HCT116 (cell line): Measurements from ENCODE around the gene TTLL11. TPM values are rescaled to one million over a fixed set of nuclear protein-coding genes. Genes with fewer than 3 reads are reported as not detected.

ENCODE experiments used
- ATAC-seq: fragments of 200-7000 bp; cut with Tn5 transposase; 2 replicates; pipeline ENCODE4 v1.9.1; 2020; ENCODE audit warnings: mild to moderate bottlenecking, moderate library complexity
- BruUV-seq: library from RNA; stranded (reverse); fragments of 400-500 nt; replicated peaks from 2 replicates; lab custom pipeline; 2021; lab: Mats Ljungman, UMichigan
- CTCF ChIA-PET: fragments of 300-600 bp; sonication (Branson Sonifier 250); formaldehyde crosslinking; loops from one replicate; lab custom pipeline; 2021; ENCODE audit warnings: antibody characterized with exemption; lab: Charles Lee
- POLR2A ChIA-PET: fragments of 300-600, 350-600 bp; sonication (Branson Sonifier 250); formaldehyde crosslinking; loops from one replicate; lab custom pipeline; 2021; ENCODE audit warnings: antibody characterized with exemption; lab: Charles Lee
- RAD21 ChIA-PET, 2 experiments: fragments of 300-600 bp; sonication (Branson Sonifier 250); formaldehyde crosslinking; loops; one replicate each; lab custom pipeline; 2023; ENCODE audit warnings: low total read pairs in 2 of 2; ENCODE audit not compliant: uncharacterized antibody in 2 of 2, unreplicated experiment in 2 of 2, low non-redundant PET in 1 of 2; lab: Charles Lee
- DNase-seq: peaks from one replicate; pipeline ENCODE4 v3.0.0-alpha.2; 2010; ENCODE audit warnings: low read depth, low spot score
- H2AFZ ChIP-seq: fragments of 200-600 bp; shearing (Covaris generic), sonication (generic); 2 replicates; pipeline ENCODE4 v1.6.1; 2017; ENCODE audit warnings: low read depth, mixed run types, mixed read lengths, antibody characterized with exemption, low read length; ENCODE audit not compliant: poor library complexity, severe bottlenecking
- H3K27ac ChIP-seq: 2 replicates; pipeline ENCODE4 v1.5.1; 2012; ENCODE audit warnings: low read depth, low read length
- H3K27me3 ChIP-seq: fragments of 200-600 bp; sonication (generic); 2 replicates; pipeline ENCODE4 v1.6.1; 2016; ENCODE audit warnings: mixed run types, low read length, mixed read lengths; ENCODE audit not compliant: insufficient read depth
- H3K36me3 ChIP-seq, 2 experiments: fragments of 200-500 bp in 1 of 2; fragments of 200-600 bp in 1 of 2; sonication (Bioruptor generic) in 1 of 2; sonication (generic) in 1 of 2; 2 replicates each; pipeline versions ENCODE4 v1.5.1 to v1.6.1; 2014 to 2016; ENCODE audit warnings: low read length in 2 of 2, inconsistent platforms in 1 of 2, mixed read lengths in 1 of 2, mixed run types in 1 of 2; ENCODE audit not compliant: insufficient read depth in 2 of 2, control insufficient read depth in 1 of 2
- H3K4me1 ChIP-seq, 2 experiments: fragments of 200-600 bp in 1 of 2; sonication (generic) in 1 of 2; 2 replicates each; pipeline versions ENCODE4 v1.5.1 to v1.6.1; 2012 to 2017; ENCODE audit warnings: low read length in 2 of 2, inconsistent platforms in 1 of 2, mild to moderate bottlenecking in 1 of 2, mixed read lengths in 1 of 2, mixed run types in 1 of 2, moderate library complexity in 1 of 2; ENCODE audit not compliant: insufficient read depth in 2 of 2, control insufficient read depth in 1 of 2
- H3K4me2 ChIP-seq: fragments of 200-600 bp; sonication (generic); 2 replicates; pipeline ENCODE4 v1.6.1; 2017; ENCODE audit warnings: mixed run types, low read length, mixed read lengths
- H3K4me3 ChIP-seq, 2 experiments: fragments of 200-600 bp in 1 of 2; sonication (generic) in 1 of 2; replicated peaks in 1 of 2; 2 replicates each; pipeline ENCODE4 v1.5.1; 2011 to 2016; ENCODE audit warnings: low read length in 2 of 2, control low read depth in 1 of 2, low read depth in 1 of 2, mild to moderate bottlenecking in 1 of 2, mixed read lengths in 1 of 2, mixed run types in 1 of 2
- H3K79me2 ChIP-seq: fragments of 200-600 bp; sonication (generic); 2 replicates; pipeline ENCODE4 v1.6.1; 2017; ENCODE audit warnings: mild to moderate bottlenecking, mixed run types, low read length, moderate library complexity, mixed read lengths; ENCODE audit not compliant: insufficient read depth
- H3K9ac ChIP-seq: fragments of 200-600 bp; sonication (generic); 2 replicates; pipeline ENCODE4 v1.6.1; 2016; ENCODE audit warnings: low read length, mixed read lengths
- H3K9me2 ChIP-seq: fragments of 200-600 bp; sonication (generic), shearing (Covaris generic); 2 replicates; pipeline ENCODE4 v1.6.1; 2017; ENCODE audit warnings: mixed run types, mild to moderate bottlenecking, moderate library complexity; ENCODE audit not compliant: insufficient read depth
- H3K9me3 ChIP-seq, 2 experiments: fragments of 200-500 bp in 1 of 2; fragments of 200-600 bp in 1 of 2; sonication (Bioruptor generic) in 1 of 2; sonication (generic) in 1 of 2; 2 replicates each; pipeline ENCODE4 v1.6.1; 2014 to 2017; ENCODE audit warnings: low read length in 2 of 2, mixed read lengths in 2 of 2, inconsistent platforms in 1 of 2, low read depth in 1 of 2, mild to moderate bottlenecking in 1 of 2, mixed run types in 1 of 2, moderate library complexity in 1 of 2; ENCODE audit not compliant: control insufficient read depth in 1 of 2, insufficient read depth in 1 of 2
- H4K20me1 ChIP-seq: fragments of 200-600 bp; sonication (generic), shearing (Covaris generic); 2 replicates; pipeline ENCODE4 v1.6.1; 2017; ENCODE audit warnings: mixed run types, mild to moderate bottlenecking, moderate library complexity; ENCODE audit not compliant: insufficient read depth
- CBX3 ChIP-seq: IDR thresholded peaks from 2 replicates; pipeline ENCODE4 v1.6.1; 2012; ENCODE audit warnings: low read depth
- CEBPB ChIP-seq: IDR thresholded peaks from 2 replicates; pipeline ENCODE4 v1.6.1; 2012; ENCODE audit warnings: low read depth
- EGR1 ChIP-seq: IDR thresholded peaks from 2 replicates; pipeline ENCODE4 v1.6.1; 2012; ENCODE audit warnings: low read depth
- ELF1 ChIP-seq: IDR thresholded peaks from 2 replicates; pipeline ENCODE4 v1.6.1; 2012; ENCODE audit warnings: low read depth, borderline replicate concordance
- EZH2 ChIP-seq: fragments of 200-600 bp; sonication (generic); IDR thresholded peaks from 2 replicates; pipeline ENCODE4 v1.6.1; 2017; ENCODE audit warnings: antibody characterized with exemption, mixed run types
- JUND ChIP-seq: IDR thresholded peaks from 2 replicates; pipeline ENCODE4 v1.6.1; 2012
- POLR2A ChIP-seq: IDR thresholded peaks from 2 replicates; pipeline ENCODE4 v1.7.0; 2011; ENCODE audit warnings: borderline replicate concordance; ENCODE audit not compliant: insufficient read depth, insufficient read length; ENCODE audit errors: extremely low read depth
- POLR2AphosphoS5 ChIP-seq: IDR thresholded peaks from 2 replicates; pipeline ENCODE4 v1.6.1; 2011; ENCODE audit warnings: mild to moderate bottlenecking, low read depth, low read length, moderate library complexity
- SIN3A ChIP-seq: IDR thresholded peaks from 2 replicates; pipeline ENCODE4 v1.6.1; 2012; ENCODE audit warnings: low read depth
- SP1 ChIP-seq: IDR thresholded peaks from 2 replicates; pipeline ENCODE4 v1.6.1; 2012; ENCODE audit warnings: low read depth
- SRF ChIP-seq: IDR thresholded peaks from 2 replicates; pipeline ENCODE4 v1.6.1; 2012; ENCODE audit warnings: low read depth
- ZFX ChIP-seq: fragments of 450-650 bp; IDR thresholded peaks from 2 replicates; pipeline ENCODE4 v1.6.1; 2017
- ZNF274 ChIP-seq: fragments of 200-500 bp; sonication (Bioruptor generic); IDR thresholded peaks from 2 replicates; pipeline ENCODE4 v1.6.1; 2014; ENCODE audit warnings: mild to moderate bottlenecking, low read depth, low read length, inconsistent platforms
- intact Hi-C: fragments of 100-400 bp; cut with micrococcal nuclease; formaldehyde crosslinking; loops from 2 replicates; pipeline ENCODE4 v1.10.0; 2022
- total RNA-seq: library from RNA; stranded (reverse); gene quantifications from one replicate; pipeline ENCODE4 v1.2.1, GENCODE V29; 2021; ENCODE audit not compliant: unreplicated experiment
- TF ChIP-seq, protein P1 (sequence below): IDR thresholded peaks from 2 replicates; pipeline ENCODE4 v1.6.1; 2012; ENCODE audit warnings: low read depth
- TF ChIP-seq, protein P2 (sequence below): IDR thresholded peaks from 2 replicates; pipeline ENCODE4 v1.6.1; 2011; ENCODE audit warnings: mild to moderate bottlenecking, low read length, moderate library complexity; ENCODE audit not compliant: insufficient replicate concordance; ENCODE audit errors: extremely low read depth
- TF ChIP-seq, protein P3 (sequence below): IDR thresholded peaks from 2 replicates; pipeline ENCODE4 v1.6.1; 2012
- TF ChIP-seq, protein P4 (sequence below): IDR thresholded peaks from 2 replicates; pipeline ENCODE4 v1.6.1; 2012
- TF ChIP-seq, protein P5 (sequence below), 3 experiments: fragments of 200-600 bp in 1 of 3; sonication (generic) in 1 of 3; IDR thresholded peaks in 2 of 3; conservative IDR thresholded peaks in 1 of 3; 2 replicates each; pipeline ENCODE4 v1.5.1; 2012 to 2017; ENCODE audit warnings: low read depth in 2 of 3, low read length in 2 of 3, antibody characterized with exemption in 1 of 3, borderline replicate concordance in 1 of 3, control low read depth in 1 of 3, mild to moderate bottlenecking in 1 of 3, mixed read lengths in 1 of 3, mixed run types in 1 of 3, moderate library complexity in 1 of 3; ENCODE audit not compliant: insufficient read depth in 1 of 3

Gene TTLL11
- total RNA-seq, 1 experiment from 2014 or later = 2.2 TPM

DNA sequence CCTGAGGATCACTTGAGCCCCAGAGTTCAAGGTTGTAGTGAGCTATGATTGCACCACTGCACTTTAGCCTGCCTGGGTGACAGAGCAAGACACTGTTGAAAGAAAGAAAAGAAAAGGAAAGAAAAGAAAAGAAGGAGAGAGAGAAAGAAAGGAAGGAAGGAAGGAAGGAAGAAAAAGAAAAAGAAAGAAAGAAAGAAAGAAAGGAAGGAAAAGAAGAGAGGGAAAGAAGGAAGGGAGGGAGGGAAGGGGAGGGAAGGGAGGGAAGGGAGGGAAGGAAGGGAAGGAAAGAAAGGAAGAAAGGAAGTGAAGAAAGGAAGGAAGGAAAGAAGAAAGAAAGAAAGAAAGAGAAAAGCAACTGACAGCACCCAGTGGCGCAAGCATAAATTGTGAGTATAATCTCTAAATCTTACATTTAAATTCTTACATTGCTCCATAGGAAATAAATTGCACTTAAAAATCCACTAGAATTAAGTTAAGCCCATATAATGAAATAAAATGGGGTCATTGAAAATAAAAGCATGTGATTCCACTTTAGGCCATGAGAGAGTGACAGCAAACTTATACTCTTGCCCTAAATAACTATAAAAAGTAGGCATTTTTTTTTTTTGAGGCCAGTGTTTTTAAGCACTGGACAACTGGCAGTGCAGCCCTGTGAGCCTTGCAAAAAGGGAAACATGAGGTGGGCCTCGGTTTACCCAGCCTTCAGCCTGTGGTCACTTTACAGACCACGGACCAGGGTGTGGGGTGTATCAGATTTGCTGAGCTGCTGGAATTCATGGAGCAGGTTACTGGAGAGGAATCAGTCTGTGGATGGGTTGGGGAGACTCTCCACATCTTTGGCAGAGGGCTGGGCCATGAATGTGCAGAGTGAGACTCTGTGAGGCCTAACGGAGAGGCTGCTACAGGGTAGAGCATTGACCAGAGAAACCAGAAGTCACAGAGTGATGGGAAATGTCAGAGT lies 175.5 kb downstream of the TTLL11 start (continued):
- TF ChIP-seq, protein P1, sequence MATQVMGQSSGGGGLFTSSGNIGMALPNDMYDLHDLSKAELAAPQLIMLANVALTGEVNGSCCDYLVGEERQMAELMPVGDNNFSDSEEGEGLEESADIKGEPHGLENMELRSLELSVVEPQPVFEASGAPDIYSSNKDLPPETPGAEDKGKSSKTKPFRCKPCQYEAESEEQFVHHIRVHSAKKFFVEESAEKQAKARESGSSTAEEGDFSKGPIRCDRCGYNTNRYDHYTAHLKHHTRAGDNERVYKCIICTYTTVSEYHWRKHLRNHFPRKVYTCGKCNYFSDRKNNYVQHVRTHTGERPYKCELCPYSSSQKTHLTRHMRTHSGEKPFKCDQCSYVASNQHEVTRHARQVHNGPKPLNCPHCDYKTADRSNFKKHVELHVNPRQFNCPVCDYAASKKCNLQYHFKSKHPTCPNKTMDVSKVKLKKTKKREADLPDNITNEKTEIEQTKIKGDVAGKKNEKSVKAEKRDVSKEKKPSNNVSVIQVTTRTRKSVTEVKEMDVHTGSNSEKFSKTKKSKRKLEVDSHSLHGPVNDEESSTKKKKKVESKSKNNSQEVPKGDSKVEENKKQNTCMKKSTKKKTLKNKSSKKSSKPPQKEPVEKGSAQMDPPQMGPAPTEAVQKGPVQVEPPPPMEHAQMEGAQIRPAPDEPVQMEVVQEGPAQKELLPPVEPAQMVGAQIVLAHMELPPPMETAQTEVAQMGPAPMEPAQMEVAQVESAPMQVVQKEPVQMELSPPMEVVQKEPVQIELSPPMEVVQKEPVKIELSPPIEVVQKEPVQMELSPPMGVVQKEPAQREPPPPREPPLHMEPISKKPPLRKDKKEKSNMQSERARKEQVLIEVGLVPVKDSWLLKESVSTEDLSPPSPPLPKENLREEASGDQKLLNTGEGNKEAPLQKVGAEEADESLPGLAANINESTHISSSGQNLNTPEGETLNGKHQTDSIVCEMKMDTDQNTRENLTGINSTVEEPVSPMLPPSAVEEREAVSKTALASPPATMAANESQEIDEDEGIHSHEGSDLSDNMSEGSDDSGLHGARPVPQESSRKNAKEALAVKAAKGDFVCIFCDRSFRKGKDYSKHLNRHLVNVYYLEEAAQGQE = no peak
- TF ChIP-seq POLR2AphosphoS5 = no peak
- TF ChIP-seq, all 23 proteins: peak for 0

DNA sequence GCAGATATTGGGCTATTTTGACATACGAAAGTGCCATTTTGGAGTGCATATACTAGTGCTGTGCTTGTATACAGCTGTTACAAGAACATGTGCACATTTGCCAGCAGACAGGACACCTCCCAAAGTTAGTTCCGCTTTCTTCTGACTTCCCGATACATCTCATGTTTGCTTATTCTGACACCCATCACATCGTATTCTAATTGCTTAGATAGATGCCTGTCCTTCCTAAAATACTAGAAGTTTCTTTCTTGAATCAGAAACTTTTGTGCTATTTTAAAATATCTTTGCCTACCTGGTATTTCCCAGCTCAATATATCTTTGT lies 177.8 kb downstream of the TTLL11 start:
- Histone ChIP-seq H3K4me3 (no peak overlapping the region), H3K9me2 (no peaks in the 10 kb centered on the region), H3K27me3 (no peaks in the 10 kb centered on the region), H3K4me2 (no peak overlapping the region), H2AFZ (no peak overlapping the region), H3K9me3 (no peaks in the 10 kb centered on the region), H4K20me1 (no peaks in the 10 kb centered on the region), H3K27ac (no peak overlapping the region), H3K36me3 (no peaks in the 10 kb centered on the region), H3K79me2 (no peaks in the 10 kb centered on the region), H3K4me1 (no peaks in the 10 kb centered on the region), H3K9ac (no peak overlapping the region)
- no TSS peak for BruUV-seq
- POLR2A ChIA-PET = no interaction called here
- RAD21 ChIA-PET = no interaction called here
- CTCF ChIA-PET = no interaction called here
- DNase-seq (no peak), ATAC-seq (no peak)
- intact Hi-C loops = no loop called here
- TF ChIP-seq, protein P2, sequence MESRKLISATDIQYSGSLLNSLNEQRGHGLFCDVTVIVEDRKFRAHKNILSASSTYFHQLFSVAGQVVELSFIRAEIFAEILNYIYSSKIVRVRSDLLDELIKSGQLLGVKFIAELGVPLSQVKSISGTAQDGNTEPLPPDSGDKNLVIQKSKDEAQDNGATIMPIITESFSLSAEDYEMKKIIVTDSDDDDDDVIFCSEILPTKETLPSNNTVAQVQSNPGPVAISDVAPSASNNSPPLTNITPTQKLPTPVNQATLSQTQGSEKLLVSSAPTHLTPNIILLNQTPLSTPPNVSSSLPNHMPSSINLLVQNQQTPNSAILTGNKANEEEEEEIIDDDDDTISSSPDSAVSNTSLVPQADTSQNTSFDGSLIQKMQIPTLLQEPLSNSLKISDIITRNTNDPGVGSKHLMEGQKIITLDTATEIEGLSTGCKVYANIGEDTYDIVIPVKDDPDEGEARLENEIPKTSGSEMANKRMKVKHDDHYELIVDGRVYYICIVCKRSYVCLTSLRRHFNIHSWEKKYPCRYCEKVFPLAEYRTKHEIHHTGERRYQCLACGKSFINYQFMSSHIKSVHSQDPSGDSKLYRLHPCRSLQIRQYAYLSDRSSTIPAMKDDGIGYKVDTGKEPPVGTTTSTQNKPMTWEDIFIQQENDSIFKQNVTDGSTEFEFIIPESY = no peak
- TF ChIP-seq CBX3 = no peak
- TF ChIP-seq ELF1 = no peak
- TF ChIP-seq, protein P3, sequence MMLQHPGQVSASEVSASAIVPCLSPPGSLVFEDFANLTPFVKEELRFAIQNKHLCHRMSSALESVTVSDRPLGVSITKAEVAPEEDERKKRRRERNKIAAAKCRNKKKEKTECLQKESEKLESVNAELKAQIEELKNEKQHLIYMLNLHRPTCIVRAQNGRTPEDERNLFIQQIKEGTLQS = no peak
- no peak for TF ChIP-seq EZH2
- no peak for TF ChIP-seq SP1
- no peak for TF ChIP-seq JUND
- TF ChIP-seq POLR2AphosphoS5 = no peak
- TF ChIP-seq SIN3A = no peak
- TF ChIP-seq ZFX = no peak
- TF ChIP-seq, protein P4, sequence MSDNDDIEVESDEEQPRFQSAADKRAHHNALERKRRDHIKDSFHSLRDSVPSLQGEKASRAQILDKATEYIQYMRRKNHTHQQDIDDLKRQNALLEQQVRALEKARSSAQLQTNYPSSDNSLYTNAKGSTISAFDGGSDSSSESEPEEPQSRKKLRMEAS = no peak
- no peak for TF ChIP-seq POLR2A
- TF ChIP-seq CEBPB = no peak
- no peak for TF ChIP-seq EGR1
- TF ChIP-seq, protein P5, sequence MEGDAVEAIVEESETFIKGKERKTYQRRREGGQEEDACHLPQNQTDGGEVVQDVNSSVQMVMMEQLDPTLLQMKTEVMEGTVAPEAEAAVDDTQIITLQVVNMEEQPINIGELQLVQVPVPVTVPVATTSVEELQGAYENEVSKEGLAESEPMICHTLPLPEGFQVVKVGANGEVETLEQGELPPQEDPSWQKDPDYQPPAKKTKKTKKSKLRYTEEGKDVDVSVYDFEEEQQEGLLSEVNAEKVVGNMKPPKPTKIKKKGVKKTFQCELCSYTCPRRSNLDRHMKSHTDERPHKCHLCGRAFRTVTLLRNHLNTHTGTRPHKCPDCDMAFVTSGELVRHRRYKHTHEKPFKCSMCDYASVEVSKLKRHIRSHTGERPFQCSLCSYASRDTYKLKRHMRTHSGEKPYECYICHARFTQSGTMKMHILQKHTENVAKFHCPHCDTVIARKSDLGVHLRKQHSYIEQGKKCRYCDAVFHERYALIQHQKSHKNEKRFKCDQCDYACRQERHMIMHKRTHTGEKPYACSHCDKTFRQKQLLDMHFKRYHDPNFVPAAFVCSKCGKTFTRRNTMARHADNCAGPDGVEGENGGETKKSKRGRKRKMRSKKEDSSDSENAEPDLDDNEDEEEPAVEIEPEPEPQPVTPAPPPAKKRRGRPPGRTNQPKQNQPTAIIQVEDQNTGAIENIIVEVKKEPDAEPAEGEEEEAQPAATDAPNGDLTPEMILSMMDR (IDR thresholded peaks at IDR 0.05 in 2 of 3, conservative IDR thresholded peaks at IDR 0.05 in 1 of 3; ENCODE audit: borderline replicate concordance in 1 of 3, insufficient read depth in 1 of 3, low read depth in 2 of 3, low read length in 2 of 3) = no peak
- TF ChIP-seq ZNF274 = no peak
- TF ChIP-seq SRF = no peak
